Suppressor macrophage (primary cell): ENCODE measurements around the gene DNM3.
"Not testable (repeated sequence)": the region's sequence is repeated elsewhere in the genome, so short reads cannot be mapped to it uniquely, and the experiment has no call there.

ENCODE experiments used
- DNase-seq, 4 experiments: peaks; one replicate each; pipeline ENCODE4 v3.0.0-alpha.2; 2020 to 2022

Gene DNM3

DNA sequence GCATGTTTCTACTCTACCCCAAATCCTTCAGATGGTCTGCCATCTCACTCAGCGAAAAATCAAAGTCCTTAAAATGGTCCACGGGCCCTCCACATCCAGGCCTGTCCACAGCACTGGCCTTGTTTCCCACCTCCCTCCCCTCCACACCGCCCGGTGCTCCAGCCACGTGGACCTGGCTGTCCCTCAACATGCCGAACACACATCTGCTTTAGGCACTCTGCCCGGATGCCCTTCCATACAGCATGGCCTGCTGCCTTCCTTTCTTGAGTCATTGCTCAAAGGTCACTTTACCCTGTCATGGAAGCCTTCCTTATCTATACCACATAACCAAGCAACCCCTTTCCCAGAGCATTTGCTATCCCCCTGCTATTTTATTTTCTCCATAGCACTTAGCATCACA is 143.0 kb downstream of the DNM3 start:
- no peak for DNase-seq

DNA sequence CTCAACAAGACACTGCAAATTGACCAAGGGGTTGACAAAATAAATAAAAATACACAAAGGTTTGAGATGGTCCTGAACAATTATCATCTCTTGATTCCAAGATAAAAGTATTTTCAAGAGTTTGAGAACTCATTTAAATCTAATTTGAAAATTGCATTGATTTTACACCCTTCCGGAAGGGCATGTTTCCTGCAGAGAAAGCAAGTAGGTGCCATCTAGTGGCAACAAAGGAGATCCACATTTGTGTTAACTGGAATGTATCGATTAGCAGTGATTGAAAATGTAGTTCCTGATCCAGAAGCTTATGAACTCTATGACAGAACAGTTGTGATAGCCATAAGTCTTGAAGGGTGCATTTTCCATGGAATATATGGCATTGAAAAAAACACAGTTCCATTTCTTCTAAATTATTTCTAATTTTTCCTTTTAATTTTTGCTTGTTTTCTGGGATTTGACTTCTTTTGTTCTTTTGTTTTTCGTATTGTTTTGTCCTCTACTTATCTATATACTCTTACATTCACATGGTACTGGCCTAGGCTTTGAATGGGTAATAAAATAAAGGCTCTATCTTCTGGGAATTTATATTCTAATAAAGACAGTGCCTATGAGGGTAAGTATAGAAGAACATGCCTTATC is 143.7 kb downstream of the DNM3 start:
- peak in 3 of 4 experiments; percentile 42 to 77 (median 57) for DNase-seq

DNA sequence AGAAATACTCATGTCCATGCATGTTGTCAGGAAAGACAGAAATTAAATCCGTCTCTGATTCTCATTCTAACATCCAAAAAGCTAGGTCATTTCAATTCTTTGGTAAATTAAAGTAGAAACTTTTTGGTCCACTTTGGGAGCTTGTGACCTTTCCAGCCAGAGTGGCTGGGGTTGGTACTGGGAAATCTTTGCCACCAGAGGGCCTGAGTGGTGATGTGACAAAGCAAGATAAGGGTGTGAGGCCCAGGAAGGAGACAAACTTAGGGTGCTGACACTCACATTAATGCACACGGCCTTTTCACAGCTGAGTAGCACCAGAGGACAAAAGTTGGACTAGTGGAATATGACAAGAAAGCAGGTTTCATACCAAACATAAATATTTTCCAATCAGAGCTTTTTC is 144.3 kb downstream of the DNM3 start:
- DNase-seq, result peak; percentile 9 to 23 (median 16)

- DNase-seq, result no peak
Measured at GRCh38 chr1:171988243-171988885, 147.1 kb downstream of the DNM3 start.

DNA sequence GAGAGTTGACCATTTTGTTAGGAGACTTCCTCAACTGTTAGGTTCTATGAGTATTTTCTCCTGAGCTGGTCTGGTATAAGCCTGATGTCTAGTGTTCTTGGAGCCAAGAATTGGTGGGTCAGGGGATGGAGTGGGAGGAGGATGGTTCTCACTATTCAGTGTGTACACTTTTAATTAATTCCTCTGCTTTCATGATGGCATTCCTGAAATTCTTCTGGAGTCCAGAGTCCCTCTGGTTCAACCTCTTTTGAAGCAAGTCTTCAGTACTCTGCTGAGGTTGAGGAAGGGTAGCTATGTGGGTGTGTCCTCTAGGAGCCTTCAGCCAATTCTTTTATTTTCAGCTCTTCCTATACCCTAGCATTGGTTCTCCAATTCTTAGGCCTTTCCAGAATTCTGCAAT is 149.1 kb downstream of the DNM3 start:
- DNase-seq, result no peak

- DNase-seq, result no peak
Measured at GRCh38 chr1:171994293-171994692, 153.0 kb downstream of the DNM3 start.

DNA sequence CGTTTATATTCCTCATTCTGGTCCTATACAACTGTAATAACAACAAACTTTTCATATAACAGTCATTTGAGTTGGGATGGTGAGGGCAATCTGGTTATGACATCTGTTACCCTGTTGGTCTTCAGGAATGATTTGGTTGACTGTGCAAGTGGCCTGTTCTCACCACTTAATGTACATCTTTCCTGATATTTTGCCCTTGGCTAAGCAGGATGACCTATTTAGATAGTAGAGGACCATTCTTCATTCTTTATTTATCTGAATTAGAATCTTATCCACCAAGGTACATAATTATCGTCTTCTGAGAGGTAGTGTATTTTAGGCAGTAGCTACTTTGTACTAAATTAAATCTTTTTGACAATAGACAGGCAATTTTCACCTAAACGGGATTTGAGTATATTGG is 154.3 kb downstream of the DNM3 start:
- no peak for DNase-seq

DNA sequence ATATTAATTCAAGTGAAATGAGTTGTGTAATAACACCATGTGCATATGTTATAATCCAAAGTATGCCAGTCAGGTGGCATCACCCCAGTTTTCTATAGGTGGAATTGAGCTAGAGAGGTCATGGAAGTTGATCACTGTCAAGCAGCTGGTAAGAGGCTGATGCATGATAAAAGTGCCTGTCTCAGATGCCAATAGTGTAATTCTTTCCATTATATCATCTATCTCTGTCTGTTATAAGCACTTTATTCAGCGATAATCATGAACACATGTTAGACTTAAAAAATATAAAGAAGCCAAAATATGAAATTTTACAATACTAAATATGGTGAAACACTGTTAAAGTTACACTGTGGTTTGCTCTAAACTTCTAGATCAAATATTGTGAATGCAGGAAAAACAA is 156.6 kb downstream of the DNM3 start:
- DNase-seq, result no peak

DNA sequence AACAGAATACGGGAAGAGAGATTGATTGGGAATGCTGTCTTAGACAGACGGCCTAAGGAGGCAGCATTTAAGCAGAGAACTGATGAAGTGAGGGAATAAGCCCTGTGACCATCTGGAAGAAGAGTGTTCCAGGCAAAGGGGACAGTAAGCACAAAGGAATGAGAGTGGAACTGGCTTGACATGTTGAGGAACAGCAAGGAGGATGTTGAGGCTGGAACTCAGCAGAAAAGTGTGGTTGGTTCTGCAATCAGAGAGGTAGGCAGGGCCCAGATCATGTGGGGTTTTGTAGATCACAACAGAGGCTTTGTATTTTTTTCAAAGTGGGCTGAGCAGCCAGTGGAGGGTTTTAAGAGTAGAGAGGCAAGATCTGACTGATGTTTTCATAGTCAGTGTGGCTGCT is 157.4 kb downstream of the DNM3 start:
- peak in 3 of 4 experiments; percentile 4 to 14 (median 5) for DNase-seq

DNA sequence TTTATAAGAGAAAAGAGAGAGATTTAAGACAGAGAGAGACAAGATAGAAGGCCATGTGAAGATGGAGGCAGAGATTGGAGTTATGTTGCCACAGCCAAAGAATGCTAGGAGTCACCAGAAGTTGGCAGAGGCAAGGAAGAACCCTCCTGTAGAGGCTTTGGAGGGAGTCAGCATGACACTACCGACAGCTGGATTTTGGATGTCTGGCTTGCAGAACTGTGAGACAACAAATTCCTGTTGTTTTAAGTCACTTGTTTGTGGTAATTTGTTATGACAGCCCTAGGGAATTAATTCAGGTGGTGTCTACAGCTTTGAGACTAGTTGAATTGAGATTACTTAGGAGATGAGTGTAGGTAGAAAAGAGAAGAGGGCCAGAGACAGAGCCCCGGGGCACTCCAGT is 158.5 kb downstream of the DNM3 start:
- no peak for DNase-seq

DNA sequence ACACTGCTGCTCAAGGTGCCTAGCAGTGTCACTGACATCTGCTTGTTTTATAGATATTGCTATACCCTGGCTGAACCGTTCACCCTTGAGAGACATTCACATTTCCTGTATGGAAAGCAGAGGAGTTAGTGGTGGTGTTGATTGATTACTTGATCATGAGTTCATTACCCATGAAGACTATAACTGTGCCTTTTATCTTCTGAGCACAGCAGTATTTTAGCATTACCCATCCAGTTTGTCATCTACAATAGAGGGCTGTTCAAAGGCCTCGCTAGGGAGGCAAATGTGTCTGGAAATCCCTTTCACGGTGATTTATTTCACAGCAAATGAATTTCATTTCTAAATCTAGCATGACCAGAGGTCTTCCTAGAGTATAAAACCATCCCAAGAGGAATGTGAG is 160.0 kb downstream of the DNM3 start:
- DNase-seq, result no peak

- peak; percentile 57 to 75 (median 61) for DNase-seq
Measured at GRCh38 chr1:172002725-172003345, 161.5 kb downstream of the DNM3 start.

- no peak for DNase-seq
Measured at GRCh38 chr1:172003766-172004530, 162.7 kb downstream of the DNM3 start.

- peak in 1 of 4 experiments; percentile 8 for DNase-seq
Measured at GRCh38 chr1:172004671-172005070, 163.4 kb downstream of the DNM3 start.

GRCh38 chr1:172005856-172006255 is 164.6 kb downstream of the DNM3 start:
- no peak for DNase-seq

DNA sequence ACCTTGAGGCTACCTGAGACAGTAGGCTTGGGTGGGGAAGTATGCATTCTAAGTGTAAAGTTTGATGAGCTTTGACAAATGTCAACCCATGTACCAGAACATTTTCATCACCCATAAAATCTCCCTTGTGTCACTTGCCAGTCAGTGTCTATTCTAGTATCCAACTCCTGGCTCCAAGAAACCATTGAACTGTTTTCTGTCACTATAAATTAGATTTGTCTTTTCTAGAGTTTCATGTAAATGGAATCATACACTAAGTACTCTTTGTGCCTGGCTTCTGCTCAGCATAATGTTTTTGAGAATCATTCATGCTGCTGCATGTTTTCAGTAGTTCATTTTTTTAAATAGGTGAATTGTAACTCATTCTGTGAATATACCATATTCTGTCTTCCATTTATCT is 165.4 kb downstream of the DNM3 start:
- DNase-seq, result no peak

- DNase-seq, result no peak
Measured at GRCh38 chr1:172018727-172019311, 177.5 kb downstream of the DNM3 start.

- DNase-seq, result no peak
Measured at GRCh38 chr1:172019976-172020375, 178.7 kb downstream of the DNM3 start.

- no peak for DNase-seq
Measured at GRCh38 chr1:172024516-172024915, 183.2 kb downstream of the DNM3 start.

GRCh38 chr1:172024944-172025738 is 183.8 kb downstream of the DNM3 start:
- DNase-seq, result not testable (repeated sequence)

DNA sequence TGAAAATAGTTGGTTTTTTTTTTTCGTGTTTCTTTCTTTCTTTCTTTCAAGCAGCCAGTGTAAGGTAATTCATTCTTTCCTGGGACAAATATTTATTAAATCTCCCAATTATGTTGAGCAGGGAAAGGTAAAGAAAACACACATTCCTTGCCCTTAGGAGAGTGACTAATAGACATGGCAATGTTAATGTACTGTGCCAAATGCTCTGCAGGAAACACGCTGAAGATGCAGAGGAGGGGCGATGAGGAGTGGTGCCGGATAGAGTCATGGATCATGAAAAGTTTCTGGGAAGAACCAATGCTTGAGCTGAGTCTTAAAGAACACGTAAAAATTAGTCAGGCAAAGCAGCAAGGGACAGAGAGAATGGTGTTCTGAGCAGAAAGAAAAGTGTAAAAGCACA is 199.2 kb downstream of the DNM3 start:
- no peak for DNase-seq

DNA sequence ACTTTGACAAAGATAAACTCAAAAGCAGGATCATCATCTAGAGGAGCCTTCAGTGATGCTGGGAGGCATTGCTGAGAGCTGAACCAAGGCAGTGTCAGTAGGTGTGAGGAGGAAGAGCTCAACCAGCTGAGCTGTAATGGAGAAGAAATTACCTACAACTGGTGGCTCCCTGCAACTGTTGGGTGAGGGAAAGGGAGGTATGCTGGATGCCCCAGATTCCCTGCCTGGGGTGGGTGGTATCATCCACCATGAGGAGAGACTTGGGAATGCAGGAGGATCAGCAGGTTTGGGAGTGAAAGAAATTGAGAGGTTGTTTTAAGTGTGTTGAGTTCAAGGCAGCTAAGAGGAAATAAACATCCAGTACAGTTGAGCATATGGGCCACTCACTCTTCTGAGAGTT is 199.8 kb downstream of the DNM3 start:
- no peak for DNase-seq
